GM04503 (cell line): ENCODE measurements around the gene IPO4.

Experiments used
- DNase-seq: peaks from one replicate; pipeline ENCODE4 v3.0.0-alpha.2; 2012; ENCODE audit warnings: low read depth

Gene IPO4

GRCh38 chr14:24146978-24147760, 41.4 kb downstream of the IPO4 start, which contains the start of gene RNF31:
TSS of gene RNF31 (plus strand) at chr14:24147498. CDS start at chr14:24147699, 201 bp downstream.
- peak; percentile 90 for DNase-seq

GRCh38 chr14:24146453-24146977, 42.1 kb downstream of the IPO4 start, which contains the start of gene PSME2:
TSS of gene PSME2 (minus strand) at chr14:24146610. CDS start at chr14:24146581, 29 bp downstream.
- DNase-seq: peak; percentile 73

- no peak for DNase-seq
These were observed 42.7 kb downstream of the IPO4 start for GRCh38 chr14:24145690-24146452.

- no peak for DNase-seq
These were observed 43.4 kb downstream of the IPO4 start for GRCh38 chr14:24145219-24145618.

- DNase-seq: no peak
These were observed 44.2 kb downstream of the IPO4 start for GRCh38 chr14:24144451-24144850.

- DNase-seq: no peak
These were observed 45.1 kb downstream of the IPO4 start for GRCh38 chr14:24143511-24143910.

GRCh38 chr14:24141097-24141880, 47.3 kb downstream of the IPO4 start, which contains the start of gene EMC9:
TSS of gene EMC9 (minus strand) at chr14:24141591. CDS start at chr14:24141304, 287 bp downstream.
- DNase-seq: peak; percentile 93

GRCh38 chr14:24139272-24139934, 49.2 kb downstream of the IPO4 start:
- no peak for DNase-seq

- no peak for DNase-seq
These were observed 50.0 kb downstream of the IPO4 start for GRCh38 chr14:24138396-24139271.

- no peak for DNase-seq
These were observed 50.9 kb downstream of the IPO4 start for GRCh38 chr14:24137529-24138395.

GRCh38 chr14:24136684-24137528, 51.7 kb downstream of the IPO4 start:
- DNase-seq: no peak

- no peak for DNase-seq
These were observed 52.6 kb downstream of the IPO4 start, which contains the start of gene PSME1 for GRCh38 chr14:24135834-24136683. TSS of gene PSME1 (plus strand) at chr14:24136194. CDS start at chr14:24136263, 69 bp downstream.

- DNase-seq: no peak
These were observed 53.1 kb downstream of the IPO4 start for GRCh38 chr14:24135584-24135833.

- DNase-seq: no peak
These were observed 54.9 kb downstream of the IPO4 start for GRCh38 chr14:24133735-24134134.

GRCh38 chr14:24132976-24133375, 55.6 kb downstream of the IPO4 start:
- no peak for DNase-seq

GRCh38 chr14:24132061-24132685, 56.4 kb downstream of the IPO4 start:
- DNase-seq: no peak

GRCh38 chr14:24131549-24131966, 57.1 kb downstream of the IPO4 start:
- no peak for DNase-seq
